Fibroblast of peridontal ligament (primary cell): ENCODE results near the gene ZNF598.
"Not testable (repeated sequence)": the region's sequence is repeated elsewhere in the genome, so short reads cannot be mapped to it uniquely, and the experiment has no call there.

Experiments used
- DNase-seq: peaks from one replicate; pipeline ENCODE4 v3.0.0-alpha.2; 2010; ENCODE audit errors: extremely low read depth

ZNF598 gene

GRCh38 chr16:1975432-1976215 lies 34.0 kb downstream of the ZNF598 start:
- DNase-seq, result no peak

DNA sequence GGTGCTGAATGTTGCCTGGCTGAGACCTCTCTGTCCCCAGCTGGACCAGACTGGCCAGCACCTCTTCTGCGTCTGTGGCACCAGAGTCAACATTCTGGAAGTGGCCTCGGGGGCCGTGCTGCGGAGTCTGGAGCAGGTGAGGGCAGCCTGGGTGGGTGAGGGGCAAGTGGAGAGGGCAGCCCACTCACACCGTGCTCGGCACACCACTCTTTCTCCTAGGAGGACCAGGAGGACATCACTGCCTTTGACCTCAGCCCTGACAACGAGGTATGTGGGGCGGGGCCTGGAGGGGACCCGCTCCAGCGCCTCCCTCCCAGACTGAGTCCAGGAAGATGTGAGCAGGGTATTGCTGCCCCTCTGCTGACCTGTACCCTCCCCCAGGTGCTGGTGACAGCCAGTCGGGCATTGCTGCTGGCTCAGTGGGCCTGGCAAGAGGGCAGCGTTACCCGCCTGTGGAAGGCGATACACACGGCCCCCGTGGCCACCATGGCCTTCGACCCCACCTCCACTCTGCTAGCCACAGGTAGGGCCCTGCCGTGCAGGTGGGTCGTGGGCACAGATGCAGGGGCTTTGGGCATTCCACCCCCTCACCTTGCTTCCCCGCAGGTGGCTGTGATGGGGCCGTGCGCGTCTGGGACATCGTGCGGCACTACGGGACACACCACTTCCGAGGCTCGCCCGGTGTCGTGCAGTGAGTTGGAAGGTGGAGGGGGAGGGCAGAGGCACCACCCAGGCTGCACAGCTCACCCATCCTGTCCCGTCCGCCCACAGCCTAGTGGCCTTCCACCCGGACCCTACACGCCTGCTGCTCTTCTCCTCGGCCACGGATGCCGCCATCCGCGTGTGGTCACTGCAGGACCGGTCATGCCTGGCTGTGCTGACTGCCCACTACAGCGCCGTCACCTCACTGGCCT lies 35.2 kb downstream of the ZNF598 start:
- DNase-seq, result no peak

DNA sequence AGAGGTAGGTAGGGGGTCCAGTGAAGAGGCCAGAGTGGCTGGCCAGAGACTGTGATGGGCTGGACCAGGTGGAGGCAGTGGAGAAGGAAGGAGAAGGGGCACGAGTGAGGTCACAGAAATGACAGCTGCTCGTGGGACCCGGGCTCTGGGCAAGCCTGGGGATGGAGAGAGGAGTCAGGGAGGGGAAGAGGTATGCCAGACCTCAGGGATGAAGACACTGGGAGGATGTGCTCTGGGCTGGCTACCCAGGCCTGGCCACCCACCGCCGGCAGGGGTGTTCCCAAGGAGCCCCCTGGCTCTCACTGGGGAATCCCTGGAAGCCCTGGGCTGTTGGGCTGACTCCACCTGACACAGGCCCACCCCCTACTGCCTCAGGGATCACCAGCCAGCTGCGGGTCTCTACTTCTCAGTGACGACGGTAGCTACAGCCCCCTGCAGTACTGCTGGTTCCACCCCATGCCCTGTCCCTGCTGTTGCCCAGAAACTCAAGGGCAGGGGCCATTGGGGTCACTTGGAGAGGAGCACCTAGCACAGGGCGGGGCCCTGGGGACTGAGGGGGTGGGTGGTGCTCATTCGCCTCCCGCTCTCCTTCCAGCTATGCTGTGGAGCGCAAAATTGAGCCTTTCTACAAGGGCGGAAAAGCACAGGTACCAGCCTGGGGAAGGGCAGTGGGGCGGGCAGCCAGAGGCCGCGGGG lies 36.0 kb downstream of the ZNF598 start:
- DNase-seq, result no peak

- DNase-seq, result no peak
These were observed 37.1 kb downstream of the ZNF598 start for GRCh38 chr16:1972490-1972877.

DNA sequence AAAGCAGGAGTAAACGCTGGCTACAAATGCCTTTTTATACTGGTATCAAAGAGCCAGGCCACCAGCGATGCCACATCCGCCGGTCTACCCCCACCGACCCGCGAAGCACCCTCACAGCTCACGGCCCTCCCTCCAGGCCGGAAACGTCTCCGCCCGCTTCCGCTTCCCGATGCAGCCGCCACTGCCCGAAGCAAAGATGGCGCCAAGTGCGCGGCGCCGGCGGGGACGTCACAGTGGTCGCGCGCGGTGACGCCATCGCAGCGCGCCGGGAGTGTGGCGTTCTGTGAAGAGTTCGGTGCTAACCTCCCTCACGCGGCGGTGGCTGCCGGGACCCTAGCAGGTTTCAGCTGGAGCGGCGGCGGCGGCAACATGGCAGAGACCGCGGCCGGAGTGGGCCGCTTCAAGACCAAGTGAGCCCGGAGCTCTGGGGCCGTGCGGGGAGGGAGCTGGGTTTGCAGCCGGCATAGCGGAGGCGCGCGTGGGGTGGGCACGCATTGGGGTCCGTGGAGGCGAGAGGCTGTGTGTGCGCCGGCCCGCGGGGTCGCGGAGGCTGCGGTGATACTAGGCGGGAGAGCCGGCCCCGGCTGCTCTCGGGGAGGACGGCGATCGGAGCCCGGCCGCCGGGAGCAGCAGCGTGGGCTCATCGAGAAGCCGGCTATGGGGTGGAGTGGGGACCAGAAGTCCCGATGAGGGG lies 37.7 kb downstream of the ZNF598 start, which contains the start of gene TBL3:
Gene TBL3 (plus strand): TSS at position 258 of the 694 bp plus-strand sequence. CDS start 112 bp downstream, at position 370.
- DNase-seq, result peak; percentile 89

DNA sequence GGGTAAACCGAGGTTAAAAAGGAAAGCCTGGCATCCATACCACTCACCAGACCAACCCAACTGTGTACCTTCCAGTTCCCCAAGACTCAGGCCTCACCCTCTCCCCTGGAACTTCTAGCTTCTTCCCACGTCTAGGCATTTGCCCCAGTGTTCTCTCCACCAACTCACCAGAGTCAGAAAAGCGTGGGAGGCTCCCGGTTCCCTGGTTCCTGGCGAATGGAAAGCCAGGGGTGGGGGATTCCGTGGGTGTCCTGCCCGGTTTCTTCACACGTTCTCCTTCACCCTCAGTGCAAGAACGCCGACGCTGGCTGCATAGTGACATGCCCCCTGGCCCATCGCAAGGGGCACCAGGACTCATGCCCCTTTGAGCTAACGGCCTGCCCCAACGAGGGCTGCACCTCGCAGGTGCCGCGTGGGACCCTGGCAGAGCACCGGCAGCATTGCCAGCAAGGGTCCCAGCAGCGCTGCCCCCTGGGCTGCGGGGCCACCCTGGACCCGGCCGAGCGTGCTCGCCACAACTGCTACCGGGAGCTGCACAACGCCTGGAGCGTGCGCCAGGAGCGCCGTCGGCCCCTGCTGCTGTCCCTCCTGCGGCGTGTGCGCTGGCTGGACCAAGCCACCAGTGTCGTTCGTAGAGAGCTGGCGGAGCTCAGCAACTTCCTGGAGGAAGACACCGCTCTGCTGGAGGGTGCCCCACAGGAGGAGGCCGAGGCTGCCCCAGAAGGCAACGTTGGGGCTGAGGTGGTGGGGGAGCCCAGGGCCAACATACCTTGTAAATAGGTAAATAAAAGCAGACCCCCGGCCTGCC lies 41.3 kb downstream of the ZNF598 start:
- no peak for DNase-seq

- no peak for DNase-seq
These were observed 43.2 kb downstream of the ZNF598 start, which contains the start of gene RNF151 for GRCh38 chr16:1966460-1966859. TSS of gene RNF151 (plus strand) at chr16:1966856. CDS start at chr16:1966882, 26 bp downstream.

GRCh38 chr16:1965396-1966001 lies 44.1 kb downstream of the ZNF598 start:
- no peak for DNase-seq

- peak; percentile 98 for DNase-seq
These were observed 44.9 kb downstream of the ZNF598 start, which contains the start of gene RPS2 for GRCh38 chr16:1964506-1965395. TSS of gene RPS2 (minus strand) at chr16:1964826. CDS start at chr16:1964625, 201 bp downstream.

- peak; percentile 34 for DNase-seq
These were observed 45.7 kb downstream of the ZNF598 start for GRCh38 chr16:1963806-1964505.

GRCh38 chr16:1962161-1963153 lies 47.2 kb downstream of the ZNF598 start:
- DNase-seq, result not testable (repeated sequence)

DNA sequence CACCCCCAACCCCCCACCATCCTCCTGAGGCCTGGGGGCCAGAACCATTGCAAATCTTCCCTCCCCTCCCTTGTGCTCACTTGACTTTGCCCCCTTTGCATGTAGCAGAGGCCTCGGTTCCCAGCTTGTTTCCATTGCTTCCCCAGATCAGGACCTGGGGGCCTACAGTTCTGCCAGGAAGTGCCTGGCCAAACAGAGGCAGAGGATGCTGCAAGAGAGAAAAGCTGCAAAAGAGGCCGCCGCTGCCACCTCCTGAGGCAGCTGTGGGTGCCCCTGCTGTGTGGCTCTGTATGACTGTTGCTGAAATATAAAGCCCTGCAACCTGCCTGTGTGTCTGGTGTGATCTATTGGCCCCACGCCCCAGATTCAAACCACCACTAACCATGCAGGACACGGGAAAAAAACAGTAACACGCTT lies 48.0 kb downstream of the ZNF598 start:
- DNase-seq, result no peak

DNA sequence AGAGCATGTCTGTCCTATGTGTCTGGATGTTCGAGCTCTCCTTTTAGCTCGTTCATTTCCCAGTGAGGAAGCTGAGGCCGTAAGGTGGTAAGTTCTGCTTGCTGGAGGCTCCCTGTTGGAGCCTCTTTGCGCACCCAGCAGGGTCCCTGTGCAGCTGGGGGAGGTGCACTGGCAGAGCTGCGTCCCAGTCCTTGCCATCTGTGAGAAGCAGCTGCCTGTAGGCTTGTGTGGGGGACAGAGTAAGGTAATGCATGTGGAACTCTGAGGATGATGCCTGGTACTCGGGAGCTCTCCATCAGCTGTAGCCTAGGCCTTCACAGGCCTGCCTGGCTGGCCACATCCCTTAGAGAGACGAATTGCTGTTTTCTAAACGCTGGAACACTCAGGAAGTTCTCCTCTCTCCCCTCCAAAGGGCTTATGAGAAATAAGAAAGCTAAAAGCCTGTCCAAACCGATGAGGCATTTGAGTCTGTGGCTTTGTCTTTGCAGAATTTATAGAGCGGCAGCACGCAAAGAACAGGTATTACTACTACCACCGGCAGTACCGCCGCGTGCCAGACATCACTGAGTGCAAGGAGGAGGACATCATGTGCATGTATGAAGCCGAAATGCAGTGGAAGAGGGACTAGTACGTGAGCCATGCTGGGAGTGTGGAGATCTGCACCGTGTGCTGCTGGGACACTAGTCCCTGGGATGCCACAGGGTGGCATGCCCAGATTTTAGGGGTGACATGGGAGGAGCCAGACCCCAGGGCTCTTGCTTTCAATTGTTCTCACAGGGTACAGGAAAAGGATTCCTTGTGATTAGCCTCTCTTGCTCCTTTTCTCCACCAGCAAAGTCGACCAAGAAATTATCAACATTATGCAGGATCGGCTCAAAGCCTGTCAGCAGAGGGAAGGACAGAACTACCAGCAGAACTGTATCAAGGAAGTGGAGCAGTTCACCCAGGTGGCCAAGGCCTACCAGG lies 48.7 kb downstream of the ZNF598 start:
- peak; percentile 28 for DNase-seq

GRCh38 chr16:1959269-1960039 lies 50.2 kb downstream of the ZNF598 start, which contains the start of gene NDUFB10:
TSS of gene NDUFB10 (plus strand) at chr16:1959538. CDS start at chr16:1959625, 87 bp downstream.
- DNase-seq, result peak; percentile 84
